Neuronal stem cell (in vitro differentiated cells): ENCODE data around the gene FXYD6.
A peak's percentile ranks its signal among the peaks of the same experiment; 100 is the strongest.

ENCODE experiments used
- DNase-seq: peaks from one replicate; pipeline ENCODE4 v3.0.0-alpha.2; 2013; ENCODE audit warnings: low spot score
- H2AFZ ChIP-seq: one replicate; pipeline ENCODE4 v1.6.1; 2013; ENCODE audit warnings: mild to moderate bottlenecking, low read length, inconsistent platforms
- H2AK5ac ChIP-seq: 2 replicates; pipeline ENCODE4 v1.6.1; 2013; ENCODE audit warnings: low read depth, mild to moderate bottlenecking, inconsistent platforms, low read length, moderate library complexity, mixed read lengths
- H2BK120ac ChIP-seq: 2 replicates; pipeline ENCODE4 v1.6.1; 2013; ENCODE audit warnings: low read depth, mild to moderate bottlenecking, inconsistent platforms, low read length, moderate library complexity, mixed read lengths
- H2BK12ac ChIP-seq: one replicate; pipeline ENCODE4 v1.6.1; 2013; ENCODE audit warnings: low read length, inconsistent platforms
- H2BK15ac ChIP-seq: 2 replicates; pipeline ENCODE4 v1.6.1; 2013; ENCODE audit warnings: mild to moderate bottlenecking, low read length, inconsistent platforms, mixed read lengths
- H2BK5ac ChIP-seq: one replicate; pipeline ENCODE4 v1.6.1; 2013; ENCODE audit warnings: inconsistent platforms, mild to moderate bottlenecking, low read length, moderate library complexity
- H3K14ac ChIP-seq: one replicate; pipeline ENCODE4 v1.6.1; 2013; ENCODE audit warnings: low read length, inconsistent platforms
- H3K18ac ChIP-seq: 2 replicates; pipeline ENCODE4 v1.6.1; 2013; ENCODE audit warnings: low read length, inconsistent platforms
- H3K23ac ChIP-seq: 2 replicates; pipeline ENCODE4 v1.6.1; 2013; ENCODE audit warnings: low read depth, mild to moderate bottlenecking, mixed read lengths, low read length, inconsistent platforms; ENCODE audit not compliant: poor library complexity
- H3K27ac ChIP-seq: replicated peaks from 3 replicates; pipeline ENCODE4 v1.5.1; 2013; ENCODE audit warnings: low read length, inconsistent platforms
- H3K27me3 ChIP-seq, 3 experiments: 2 replicates each; pipeline ENCODE4 v1.6.1; 2013; ENCODE audit warnings: low read length in 3 of 3, mild to moderate bottlenecking in 2 of 3, inconsistent platforms in 1 of 3, low read depth in 1 of 3, mixed read lengths in 1 of 3, moderate library complexity in 1 of 3; ENCODE audit not compliant: control insufficient read depth in 3 of 3, insufficient read depth in 3 of 3
- H3K36me3 ChIP-seq, 2 donors: replicated peaks in 1 of 2; 2 replicates each; pipeline ENCODE4 v1.6.1; 2013; ENCODE audit warnings: low read length in 2 of 2; ENCODE audit not compliant: control insufficient read depth in 2 of 2, insufficient read depth in 2 of 2
- H3K4ac ChIP-seq: 2 replicates; pipeline ENCODE4 v1.6.1; 2013; ENCODE audit warnings: inconsistent platforms, mild to moderate bottlenecking, low read length, moderate library complexity
- H3K4me1 ChIP-seq, 2 donors: 1 replicate in 1 of 2; 2 replicates in 1 of 2; pipeline ENCODE4 v1.6.1; 2013; ENCODE audit warnings: low read length in 2 of 2, low read depth in 1 of 2; ENCODE audit not compliant: control insufficient read depth in 2 of 2, insufficient read depth in 1 of 2
- H3K4me2 ChIP-seq: one replicate; pipeline ENCODE4 v1.6.1; 2013; ENCODE audit warnings: mild to moderate bottlenecking, low read length, inconsistent platforms; ENCODE audit not compliant: insufficient read depth, poor library complexity, severe bottlenecking
- H3K4me3 ChIP-seq, 2 donors: 2 replicates each; pipeline ENCODE4 v1.5.1; 2013; ENCODE audit warnings: low read length in 2 of 2, mild to moderate bottlenecking in 2 of 2, inconsistent platforms in 1 of 2, moderate library complexity in 1 of 2
- H3K79me1 ChIP-seq: one replicate; pipeline ENCODE4 v1.6.1; 2013; ENCODE audit warnings: low read depth, mild to moderate bottlenecking, inconsistent platforms, low read length, moderate library complexity
- H3K9ac ChIP-seq: one replicate; pipeline ENCODE4 v1.6.1; 2013; ENCODE audit warnings: mild to moderate bottlenecking, low read depth, low read length, inconsistent platforms; ENCODE audit not compliant: poor library complexity
- H3K9me3 ChIP-seq, 2 donors: replicated peaks in 1 of 2; 2 replicates each; pipeline versions ENCODE3 to v1.6.1; 2013; ENCODE audit warnings: low read length in 2 of 2, mild to moderate bottlenecking in 2 of 2, inconsistent platforms in 1 of 2, low read depth in 1 of 2, mixed read lengths in 1 of 2, moderate library complexity in 1 of 2; ENCODE audit not compliant: control insufficient read depth in 2 of 2, insufficient read depth in 1 of 2
- H4K8ac ChIP-seq: one replicate; pipeline ENCODE4 v1.6.1; 2013; ENCODE audit warnings: low read depth, mild to moderate bottlenecking, inconsistent platforms, low read length, moderate library complexity
- H4K91ac ChIP-seq: one replicate; pipeline ENCODE4 v1.6.1; 2013; ENCODE audit warnings: low read length, low read depth, mild to moderate bottlenecking, inconsistent platforms; ENCODE audit not compliant: poor library complexity
- WGBS, 2 donors: extraction: QIAGEN DNeasy Blood & Tissue Kit; methylation state at CpG; one replicate each; pipeline ENCODE4 v1.1.7; 2013; ENCODE audit warnings: missing lambda C conversion rate in 2 of 2, mixed read lengths in 1 of 2; ENCODE audit not compliant: insufficient read length in 2 of 2, insufficient replicate concordance in 1 of 2; ENCODE audit errors: extremely low coverage in 2 of 2; 5-methylcytosine and 5-hydroxymethylcytosine counted together

FXYD6 gene

DNA sequence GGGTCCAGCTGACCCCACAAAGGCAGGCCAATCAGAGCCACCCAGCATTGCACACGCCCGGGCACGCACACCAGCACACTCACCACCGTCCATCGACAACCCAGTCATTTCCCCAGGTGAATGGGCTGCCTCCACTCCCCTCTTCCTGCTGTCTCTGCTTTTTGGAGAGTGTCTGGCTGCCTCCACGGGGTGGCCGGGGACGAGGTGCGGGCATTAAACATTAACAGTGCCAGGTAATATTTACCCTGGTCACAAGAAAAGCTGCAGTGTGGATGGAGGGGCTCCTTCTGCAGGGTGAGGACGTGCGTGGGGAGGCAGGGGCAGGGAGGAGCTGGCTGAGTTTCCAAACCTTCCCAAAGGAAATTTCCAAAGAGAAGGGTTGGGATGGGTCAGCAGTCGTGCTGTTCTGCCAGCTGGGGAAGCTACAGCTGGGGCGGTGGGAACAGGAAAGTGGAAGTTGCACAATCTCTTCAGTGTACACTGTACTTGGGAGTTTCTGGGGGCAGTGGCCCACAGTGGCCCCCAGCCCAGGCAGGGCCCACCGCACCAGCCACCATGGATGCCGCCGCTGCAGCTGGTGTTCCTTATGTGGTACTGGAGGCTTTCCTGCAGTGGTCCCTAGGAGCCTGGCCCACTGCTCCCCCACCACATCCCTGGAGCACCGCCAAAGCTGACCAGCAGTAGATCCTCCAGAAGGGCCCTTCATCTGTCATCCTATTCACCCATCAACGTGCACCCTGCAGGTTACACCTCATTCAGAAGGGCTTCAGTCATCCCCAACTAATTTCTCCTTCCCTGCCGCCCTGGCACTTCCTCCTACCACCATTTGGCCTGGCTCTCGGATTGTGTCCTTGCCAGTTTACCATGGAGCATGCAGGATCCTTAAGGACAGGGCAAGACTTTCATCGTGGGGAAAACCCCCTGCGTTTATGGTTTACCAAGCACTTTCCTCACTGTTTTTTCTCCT lies 51.6 kb downstream of the FXYD6 start, which contains the start of gene FXYD2:
Gene FXYD2, minus strand, starts transcription at position 174 of the 967 bp plus-strand sequence. Its CDS starts 66 bp downstream, at position 108.
- peak within 1 kb of the TSS; percentile 28 for H2AK5ac ChIP-seq
- no peaks in the 10 kb centered on the region for H3K9me3 ChIP-seq
- DNase-seq, result no peak
- no peak within 1 kb of the TSS for H4K8ac ChIP-seq
- peak within 1 kb of the TSS; percentile 17 for H3K4ac ChIP-seq
- peak within 1 kb of the TSS; percentile 78 for H3K9ac ChIP-seq
- no peak within 1 kb of the TSS for H2BK12ac ChIP-seq
- H2BK120ac ChIP-seq, result peak within 1 kb of the TSS; percentile 35
- H3K23ac ChIP-seq, result peak within 1 kb of the TSS; percentile 70
- H2BK15ac ChIP-seq, result no peak within 1 kb of the TSS
- peaks cover 0 to 38% (median 0%) of the 10 kb centered on the region in 3 experiments for H3K27me3 ChIP-seq
- peaks cover 3 to 4% of the 10 kb centered on the region in 2 donors for H3K4me1 ChIP-seq
- H4K91ac ChIP-seq, result no peak within 1 kb of the TSS
- H3K4me2 ChIP-seq, result no peak within 1 kb of the TSS
- peak within 1 kb of the TSS; percentile 66 for H2AFZ ChIP-seq
- H3K79me1 ChIP-seq, result no peaks in the 10 kb centered on the region
- H3K4me3 ChIP-seq, result no peak within 1 kb of the TSS
- no peaks in the 10 kb centered on the region for H3K36me3 ChIP-seq
- no CpG with 5 or more reads among the region's 22 CpGs for WGBS, 2 donors
- no peak within 1 kb of the TSS for H2BK5ac ChIP-seq
- H3K27ac ChIP-seq, result no peak within 1 kb of the TSS
- peak within 1 kb of the TSS; percentile 76 for H3K18ac ChIP-seq
- peak within 1 kb of the TSS; percentile 50 for H3K14ac ChIP-seq

- Histone ChIP-seq H2BK5ac (no peak overlapping the region), H3K36me3 (no peaks in the 10 kb centered on the region), H3K27me3 (peaks cover 0 to 38% (median 0%) of the 10 kb centered on the region in 3 experiments), H4K91ac (no peak overlapping the region), H2BK12ac (no peak overlapping the region), H3K4me3 (no peak overlapping the region), H3K18ac (no peak overlapping the region), H3K4me2 (no peak overlapping the region), H3K4ac (no peak overlapping the region), H4K8ac (no peak overlapping the region), H3K27ac (no peak overlapping the region), H3K9ac (peak overlapping the region; percentile 78), H2AK5ac (peak overlapping the region; percentile 28), H2BK15ac (no peak overlapping the region), H3K4me1 (peaks cover 3 to 4% of the 10 kb centered on the region in 2 donors), H3K79me1 (no peaks in the 10 kb centered on the region), H2AFZ (peak overlapping the region; percentile 66), H3K14ac (no peak overlapping the region), H3K9me3 (no peaks in the 10 kb centered on the region), H3K23ac (no peak overlapping the region), H2BK120ac (no peak overlapping the region)
- no CpG with 5 or more reads among the region's 13 CpGs for WGBS, 2 donors
- DNase-seq, result no peak
These were observed 52.5 kb downstream of the FXYD6 start for GRCh38 chr11:117823946-117824420.

DNA sequence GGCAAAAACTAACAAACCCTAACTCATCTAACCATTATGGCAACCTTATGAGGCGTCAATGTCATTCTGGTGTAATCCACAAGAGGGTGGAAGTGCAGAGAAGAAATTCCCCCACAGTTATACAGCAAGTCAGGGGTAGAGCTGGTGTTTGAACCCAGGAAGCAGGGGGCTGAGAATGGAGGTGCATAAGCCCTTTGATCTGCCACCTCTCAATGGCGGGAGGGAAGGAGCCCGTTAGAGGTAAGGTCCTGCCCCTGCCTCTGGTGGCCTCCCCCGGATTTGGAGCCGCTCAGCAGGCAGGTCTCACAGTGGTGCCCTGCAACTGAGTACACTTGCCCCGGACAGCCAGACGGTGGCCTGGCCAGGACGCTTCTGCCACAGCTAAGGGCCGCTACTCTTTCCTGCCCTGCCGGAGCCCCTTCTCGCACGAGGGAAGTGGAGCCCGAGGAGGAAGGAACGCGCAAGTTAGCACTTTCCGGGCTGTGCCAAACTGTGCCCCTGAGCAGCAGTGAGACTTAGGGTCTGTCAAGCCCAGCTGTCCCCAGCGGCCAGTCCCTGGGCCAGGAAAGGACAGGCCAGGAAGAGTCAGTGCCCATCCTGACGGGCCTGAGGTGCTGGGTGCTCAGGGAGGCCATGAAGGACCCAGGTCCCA lies 53.0 kb downstream of the FXYD6 start:
- no CpG with 5 or more reads among the region's 18 CpGs for WGBS, 2 donors
- H3K27ac ChIP-seq, result no peak overlapping the region
- no peak overlapping the region for H3K4me2 ChIP-seq
- H3K4me1 ChIP-seq, result peaks cover 0 to 4% of the 10 kb centered on the region in 2 donors
- peak overlapping the region; percentile 74 for H3K18ac ChIP-seq
- H3K23ac ChIP-seq, result peak overlapping the region; percentile 70
- H3K4ac ChIP-seq, result no peak overlapping the region
- H3K14ac ChIP-seq, result peak overlapping the region; percentile 50
- peak overlapping the region; percentile 28 for H2AK5ac ChIP-seq
- no peak overlapping the region for H4K91ac ChIP-seq
- H3K9me3 ChIP-seq, result no peaks in the 10 kb centered on the region
- H2BK15ac ChIP-seq, result no peak overlapping the region
- H3K36me3 ChIP-seq, result no peaks in the 10 kb centered on the region
- peak overlapping the region; percentile 66 for H2AFZ ChIP-seq
- H2BK12ac ChIP-seq, result no peak overlapping the region
- peak overlapping the region; percentile 78 for H3K9ac ChIP-seq
- peak overlapping the region; percentile 35 for H2BK120ac ChIP-seq
- no peak for DNase-seq
- no peaks in the 10 kb centered on the region for H3K79me1 ChIP-seq
- H3K4me3 ChIP-seq, result no peak overlapping the region
- no peak overlapping the region for H2BK5ac ChIP-seq
- H3K27me3 ChIP-seq, result peaks cover 0 to 38% (median 0%) of the 10 kb centered on the region in 3 experiments
- no peak overlapping the region for H4K8ac ChIP-seq
